ENCODE measurements around the gene SSTR3.
"Not testable (repeated sequence)": the region's sequence is repeated elsewhere in the genome, so short reads cannot be mapped to it uniquely, and the experiment has no call there.

The SSTR3 gene

GRCh38 chr22:37209140-37209845 lies 3.0 kb downstream of the SSTR3 start:
- no peak for DNase-seq

GRCh38 chr22:37208401-37209139 lies 3.7 kb downstream of the SSTR3 start:
- DNase-seq, result no peak

GRCh38 chr22:37207981-37208380 lies 4.3 kb downstream of the SSTR3 start:
- DNase-seq, result no peak

- DNase-seq, result no peak
These were observed 5.1 kb downstream of the SSTR3 start for GRCh38 chr22:37206841-37207821.

GRCh38 chr22:37206118-37206840 lies 6.0 kb downstream of the SSTR3 start:
- DNase-seq, result no peak

GRCh38 chr22:37205046-37205445 lies 7.2 kb downstream of the SSTR3 start:
- no peak for DNase-seq

GRCh38 chr22:37204045-37204655 lies 8.1 kb downstream of the SSTR3 start:
- DNase-seq, result no peak

- no peak for DNase-seq
These were observed 8.8 kb downstream of the SSTR3 start for GRCh38 chr22:37203354-37204044.

GRCh38 chr22:37202716-37203115 lies 9.6 kb downstream of the SSTR3 start:
- DNase-seq, result no peak

- DNase-seq, result no peak
These were observed 10.2 kb downstream of the SSTR3 start for GRCh38 chr22:37202001-37202555.

- DNase-seq, result not testable (repeated sequence)
These were observed 10.8 kb downstream of the SSTR3 start for GRCh38 chr22:37201443-37201820.

- no peak for DNase-seq
These were observed 12.5 kb downstream of the SSTR3 start for GRCh38 chr22:37199760-37200108.

GRCh38 chr22:37199103-37199759 lies 13.0 kb downstream of the SSTR3 start:
- DNase-seq, result peak; percentile 100

GRCh38 chr22:37198258-37199102 lies 13.8 kb downstream of the SSTR3 start:
- peak; percentile 97 to 98 for DNase-seq

- DNase-seq, result no peak
These were observed 14.6 kb downstream of the SSTR3 start for GRCh38 chr22:37197451-37198257.

- DNase-seq, result no peak
These were observed 15.5 kb downstream of the SSTR3 start for GRCh38 chr22:37196539-37197450.

- DNase-seq, result no peak
These were observed 16.4 kb downstream of the SSTR3 start for GRCh38 chr22:37195921-37196320.

- DNase-seq, result no peak
These were observed 17.5 kb downstream of the SSTR3 start for GRCh38 chr22:37194750-37195149.
